Ovary (tissue), 9 donors: Measurements from ENCODE around the gene STT3B. TPM values are rescaled to one million over a fixed set of nuclear protein-coding genes. Genes with fewer than 3 reads are reported as not detected.

ENCODE experiments used
- DNase-seq, 5 donors: peaks; one replicate each; pipeline ENCODE4 v3.0.0-alpha.2; 2019 to 2020
- H3K27ac ChIP-seq, 2 donors: fragments of 200-600 bp; one replicate each; pipeline versions ENCODE4 v1.5.1 to v1.8.0; 2019 to 2022
- H3K27me3 ChIP-seq: fragments of 200-600 bp; one replicate; pipeline ENCODE4 v1.8.0; 2022
- H3K36me3 ChIP-seq: fragments of 200-600 bp; sonication (generic); one replicate; pipeline ENCODE4 v1.5.1; 2019
- H3K4me1 ChIP-seq: one replicate; pipeline ENCODE4 v1.8.1; 2013; ENCODE audit warnings: mild to moderate bottlenecking, moderate library complexity; ENCODE audit not compliant: insufficient read depth
- H3K4me3 ChIP-seq: fragments of 200-600 bp; sonication (generic); one replicate; pipeline ENCODE4 v1.5.1; 2017
- H3K9me3 ChIP-seq, 2 donors: fragments of 200-600 bp in 1 of 2; sonication (generic) in 1 of 2; one replicate each; pipeline versions ENCODE4 v1.5.1 to v1.8.1; 2013 to 2019; ENCODE audit warnings: mild to moderate bottlenecking in 1 of 2, moderate library complexity in 1 of 2
- CTCF ChIP-seq, 3 donors: fragments of 450-650 bp in 2 of 3; fragments of 200-600 bp in 1 of 3; IDR thresholded peaks; one replicate each; pipeline versions ENCODE4 v1.5.1 to v1.8.0; 2016 to 2022; ENCODE audit warnings: antibody characterized with exemption in 3 of 3, mild to moderate bottlenecking in 1 of 3
- EP300 ChIP-seq: sonication (generic); formaldehyde crosslinking; IDR thresholded peaks from one replicate; pipeline ENCODE4 v1.6.1; 2017; ENCODE audit warnings: antibody characterized with exemption
- POLR2A ChIP-seq: fragments of 450-650 bp; IDR thresholded peaks from one replicate; pipeline ENCODE4 v1.6.1; 2017; ENCODE audit warnings: antibody characterized with exemption, mild to moderate bottlenecking, moderate library complexity
- WGBS, 3 donors: extraction: QIAGEN DNeasy Blood & Tissue Kit in 1 of 3; methylation state at CpG; one replicate each; pipeline versions ENCODE4 v1.1.5 to v1.1.7; 2013 to 2017; 5-methylcytosine and 5-hydroxymethylcytosine counted together
- intact Hi-C, 4 donors: fragments of 100-400 bp; cut with DNase I; formaldehyde crosslinking; loops; one replicate each; pipeline versions ENCODE4 v1.11.0 to v1.15.1; 2022 to 2023
- polyA plus RNA-seq, 2 donors: library from polyadenylated mRNA; stranded (reverse); fragments of 200-250 nt in 1 of 2; fragments of 350-450 nt in 1 of 2; fragmentation: Illumina TruSeq in 1 of 2; extraction: RNeasy Lipid Tissue Mini Kit (QIAGEN cat#74804) in 1 of 2; gene quantifications; one replicate each; pipeline ENCODE4 v1.2.3, GENCODE V29; 2013 to 2014
- total RNA-seq, 7 donors: library from RNA; depleted of rRNA in 2 of 7; stranded (reverse); fragments of >200 nt in 2 of 7; fragmentation: NEBNext Ultra II Directional in 3 of 7; extraction: Animal tissue kit (Norgen Biotek cat#: 25700) in 3 of 7; gene quantifications; one replicate each; pipeline versions ENCODE4 v1.1.0 to v1.2.4, GENCODE V29; 2016 to 2023
- donor health status: DM: no; HTN: no; CAD: no; lungs with moderate emphysema.
- donor health status: DM: no; HTN: no; CAD: no.
- donor health status: Bipolar disorder and iron deficiency.
- donor health status: DM: yes; HTN: yes; CAD: no.
- donor health status: DM: no; HTN: no; CAD: no.
- donor health status: DM: yes; HTN: yes; CAD: no.

STT3B gene
- total and polyA plus RNA-seq, 9 donors = 79.8 to 233 (median 137) TPM

- intact Hi-C loops = no loop called here
- Histone ChIP-seq H3K9me3 (no peaks in the 10 kb centered on the region), H3K4me1 (peaks cover 6% of the 10 kb centered on the region), H3K27me3 (no peaks in the 10 kb centered on the region), H3K4me3 (no peak overlapping the region), H3K36me3 (no peaks in the 10 kb centered on the region), H3K27ac (no peak overlapping the region)
- 95 to 96% (median 96%) methylated on average over 4 of the region's 4 CpGs for WGBS, 3 donors
- TF ChIP-seq POLR2A (no peak), CTCF (IDR thresholded peaks at IDR 0.05) (no peak), EP300 (no peak)
- DNase-seq = no peak
Observed at GRCh38 chr3:31572236-31573004, 39.7 kb downstream of the STT3B start.

- Histone ChIP-seq H3K4me3 (no peak overlapping the region), H3K36me3 (no peaks in the 10 kb centered on the region), H3K27ac (no peak overlapping the region), H3K4me1 (peaks cover 6% of the 10 kb centered on the region), H3K27me3 (no peaks in the 10 kb centered on the region), H3K9me3 (no peaks in the 10 kb centered on the region)
- intact Hi-C loops = no loop called here
- no peak for DNase-seq
- TF ChIP-seq POLR2A = no peak
- TF ChIP-seq EP300 = no peak
- no peak for TF ChIP-seq CTCF (IDR thresholded peaks at IDR 0.05)
- 66 to 80% (median 73%) methylated on average over 3 of the region's 3 CpGs for WGBS, 3 donors
Observed at GRCh38 chr3:31573036-31573779, 40.5 kb downstream of the STT3B start.

GRCh38 chr3:31575448-31575847 lies 42.7 kb downstream of the STT3B start:
- no peaks in the 10 kb centered on the region for H3K9me3 ChIP-seq
- H3K4me3 ChIP-seq = no peak overlapping the region
- H3K27ac ChIP-seq = no peak overlapping the region
- no peaks in the 10 kb centered on the region for H3K36me3 ChIP-seq
- TF ChIP-seq EP300 (no peak), POLR2A (no peak), CTCF (IDR thresholded peaks at IDR 0.05) (no peak)
- intact Hi-C loops = no loop called here
- WGBS, 3 donors = 82 to 95% (median 91%) methylated on average over 2 of the region's 2 CpGs
- DNase-seq = no peak
- H3K27me3 ChIP-seq = no peaks in the 10 kb centered on the region
- peaks cover 6% of the 10 kb centered on the region for H3K4me1 ChIP-seq

- intact Hi-C loops = no loop called here
- H3K36me3 ChIP-seq = no peaks in the 10 kb centered on the region
- no peak for DNase-seq
- no peak overlapping the region for H3K27ac ChIP-seq
- TF ChIP-seq EP300 (no peak), CTCF (IDR thresholded peaks at IDR 0.05) (no peak), POLR2A (no peak)
- H3K4me3 ChIP-seq = no peak overlapping the region
- no peaks in the 10 kb centered on the region for H3K27me3 ChIP-seq
- WGBS, 3 donors = 76 to 92% (median 88%) methylated on average over 1 of the region's 1 CpG
- H3K9me3 ChIP-seq = no peaks in the 10 kb centered on the region
- peaks cover 6% of the 10 kb centered on the region for H3K4me1 ChIP-seq
Observed at GRCh38 chr3:31576521-31576920, 43.8 kb downstream of the STT3B start.
